Measurements from ENCODE around the gene UBASH3B. TPM values are rescaled to one million over a fixed set of nuclear protein-coding genes. Genes with fewer than 3 reads are reported as not detected.
A peak's percentile ranks its signal among the peaks of the same experiment; 100 is the strongest.

The UBASH3B gene
- total RNA-seq, 3 donors from 2014 or later = 3.5 to 5.9 (median 3.9) TPM

DNA sequence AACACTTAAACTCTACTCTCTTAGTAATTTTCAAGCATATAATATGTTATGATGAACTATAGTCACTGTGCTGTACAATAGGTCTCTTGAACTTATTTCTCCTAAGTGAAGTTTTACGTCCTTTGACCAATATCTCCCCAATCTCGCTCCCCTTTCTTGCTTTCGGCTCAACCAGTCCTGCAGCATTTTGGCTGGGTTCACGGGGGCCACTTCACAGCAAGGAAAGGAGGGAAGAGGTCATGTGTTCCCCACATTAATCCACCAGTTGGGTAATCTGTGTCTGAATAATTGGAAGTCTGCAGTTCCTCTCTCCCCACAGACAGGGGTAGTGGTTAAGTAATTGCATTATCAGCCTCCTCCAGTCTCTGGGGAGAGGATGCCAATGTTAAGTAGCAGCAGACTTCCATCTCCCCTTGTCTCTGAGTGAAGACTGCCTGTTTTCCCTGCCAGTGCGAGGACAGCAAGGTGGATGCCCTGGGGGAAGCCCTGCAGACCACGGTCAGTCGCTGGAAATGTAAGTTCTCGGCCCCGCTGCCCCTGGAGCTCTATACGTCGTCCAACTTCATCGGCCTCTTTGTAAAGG, 123.6 kb downstream of the UBASH3B start:
- no peaks in the 10 kb centered on the region for H3K36me3 ChIP-seq (ENCODE audit: low read depth)
- ATAC-seq = no peak
- intact Hi-C loops (cut with DNase I, micrococcal nuclease) = no loop called here

DNA sequence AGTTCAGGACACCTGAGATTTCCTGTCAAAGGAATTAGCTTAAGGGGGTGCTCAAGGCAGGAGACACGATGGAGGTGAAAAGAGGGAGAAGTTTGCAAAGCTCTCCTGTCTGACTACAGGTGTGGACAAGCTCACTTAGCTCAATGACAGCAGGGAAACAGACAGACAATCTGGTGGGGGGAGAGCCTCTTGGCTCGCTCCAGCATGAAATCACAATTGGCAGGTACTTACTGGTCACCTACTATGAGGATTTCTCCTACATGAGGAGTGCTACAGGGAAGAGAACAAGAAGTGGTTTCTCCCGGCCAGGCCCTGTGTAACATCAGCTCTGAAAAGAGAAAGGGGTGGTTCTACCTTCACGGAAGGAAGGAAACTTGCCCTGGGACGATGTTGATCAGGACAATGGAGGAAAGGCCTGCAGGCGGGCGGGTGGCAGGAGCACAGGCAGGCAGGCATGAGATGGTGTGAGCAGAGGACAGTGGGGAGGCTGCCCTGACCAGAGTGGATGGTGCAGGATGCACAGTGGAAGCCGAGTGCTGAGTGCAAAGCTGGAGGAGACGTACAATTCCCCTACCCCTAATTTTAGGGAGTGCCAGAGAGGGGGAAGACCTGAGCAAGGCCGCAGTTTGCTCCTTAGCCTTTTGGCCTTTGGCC, 124.9 kb downstream of the UBASH3B start:
- no peak overlapping the region for H3K4me3 ChIP-seq
- intact Hi-C loops (cut with DNase I, micrococcal nuclease) = loop anchor here (2.0 to 5.0 kb wide), 2 partner anchors 152 to 153 kb away; no protein-coding TSS in a partner anchor
- no peaks in the 10 kb centered on the region for H3K9me3 ChIP-seq
- no peaks in the 10 kb centered on the region for H3K36me3 ChIP-seq (ENCODE audit: low read depth)
- no peaks in the 10 kb centered on the region for H3K4me1 ChIP-seq (ENCODE audit: low read depth)
- TF ChIP-seq CTCF (IDR thresholded peaks at IDR 0.05) = no peak
- DNase-seq = no peak
- ATAC-seq = no peak

More for the DNA sequence above, 123.6 kb downstream of the UBASH3B start:
- Histone ChIP-seq H3K9me3 (no peaks in the 10 kb centered on the region), H3K4me1 (ENCODE audit: low read depth) (no peaks in the 10 kb centered on the region), H3K4me3 (no peak overlapping the region)
- no peak for DNase-seq
- no peak for TF ChIP-seq CTCF (IDR thresholded peaks at IDR 0.05)

DNA sequence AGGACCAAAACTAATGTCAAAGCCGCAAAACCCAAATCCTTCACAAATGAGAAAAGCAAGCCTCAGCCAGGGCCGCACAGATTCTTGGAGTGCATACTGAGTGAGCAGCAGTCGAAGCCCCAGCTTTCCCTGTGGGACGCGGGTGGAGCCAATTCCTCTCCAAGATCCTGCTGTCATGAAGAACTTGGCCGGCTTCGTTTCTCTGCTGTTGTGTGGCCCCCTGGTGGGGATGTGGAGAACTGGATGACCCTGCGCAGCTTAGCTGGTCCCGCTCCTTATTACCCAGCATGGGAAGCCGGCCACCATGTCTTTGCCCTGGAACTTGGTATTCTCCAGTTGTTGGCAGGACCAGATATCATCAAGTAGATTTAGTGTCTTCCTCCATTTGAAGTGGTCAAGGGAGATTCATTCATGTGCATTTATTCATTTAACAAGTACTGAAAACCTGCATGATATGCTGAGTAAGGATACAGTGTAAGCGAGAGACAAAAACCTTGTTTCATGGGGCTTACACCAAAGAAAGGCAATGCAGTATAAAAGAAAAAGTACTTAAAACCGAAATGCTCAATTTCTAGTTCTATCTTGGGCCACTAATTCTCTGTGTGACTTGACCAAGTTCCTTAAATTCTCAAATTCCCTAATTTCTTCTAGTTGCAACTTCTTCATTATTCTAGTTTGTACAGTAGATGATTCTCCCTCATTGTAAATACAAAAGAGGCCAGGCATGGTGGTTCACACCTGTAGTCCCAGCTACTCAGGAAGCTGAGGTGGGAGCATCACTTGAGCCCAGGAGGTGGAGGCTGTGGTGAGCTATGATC, 126.1 kb downstream of the UBASH3B start:
- DNase-seq (peak; percentile 72 to 91 (median 84)), ATAC-seq (peak; percentile 93)
- peak; percentile 88 for TF ChIP-seq CTCF (IDR thresholded peaks at IDR 0.05)
- H3K36me3 ChIP-seq (ENCODE audit: low read depth) = no peaks in the 10 kb centered on the region
- no peaks in the 10 kb centered on the region for H3K4me1 ChIP-seq (ENCODE audit: low read depth)
- intact Hi-C loops (cut with DNase I, micrococcal nuclease) = loop anchor here (2.0 to 5.0 kb wide), 2 partner anchors 153 to 154 kb away; no protein-coding TSS in a partner anchor
- H3K4me3 ChIP-seq = no peak overlapping the region
- no peaks in the 10 kb centered on the region for H3K9me3 ChIP-seq

DNA sequence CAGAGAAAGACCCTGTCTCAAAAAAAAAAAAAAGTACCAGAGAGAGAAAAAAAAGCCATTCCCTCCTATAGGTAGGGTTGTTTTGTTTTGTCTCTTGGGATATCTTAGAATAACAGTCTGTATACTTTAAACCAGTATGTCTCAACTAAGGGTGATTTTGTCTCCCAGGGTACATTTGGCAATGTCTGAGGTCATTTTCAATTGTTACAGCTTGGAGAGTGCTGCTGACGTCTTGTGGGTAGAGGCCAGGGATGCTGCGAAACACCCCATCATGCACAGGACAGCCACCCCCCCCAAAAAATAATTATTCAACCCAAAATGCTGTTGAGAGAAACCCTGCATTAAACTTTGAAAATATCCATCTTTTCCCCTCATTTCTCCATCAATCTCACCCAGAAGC, 126.7 kb downstream of the UBASH3B start:
- ATAC-seq (no peak), DNase-seq (no peak)
- H3K4me3 ChIP-seq = no peak overlapping the region
- H3K4me1 ChIP-seq (ENCODE audit: low read depth) = no peaks in the 10 kb centered on the region
- no peaks in the 10 kb centered on the region for H3K36me3 ChIP-seq (ENCODE audit: low read depth)
- H3K9me3 ChIP-seq = no peaks in the 10 kb centered on the region
- intact Hi-C loops (cut with DNase I, micrococcal nuclease) = loop anchor here in 1 of 2 donors (5.0 kb wide), 1 partner anchor 155 kb away; no protein-coding TSS in a partner anchor
- TF ChIP-seq CTCF (IDR thresholded peaks at IDR 0.05) = no peak

- TF ChIP-seq CTCF (IDR thresholded peaks at IDR 0.05) = no peak
- DNase-seq = no peak
- no peak overlapping the region for H3K4me3 ChIP-seq
- no peaks in the 10 kb centered on the region for H3K36me3 ChIP-seq (ENCODE audit: low read depth)
- intact Hi-C loops (cut with DNase I, micrococcal nuclease) = loop anchor here in 1 of 2 donors (5.0 kb wide), 1 partner anchor 157 kb away; no protein-coding TSS in a partner anchor
- ATAC-seq = peak; percentile 21
- H3K4me1 ChIP-seq (ENCODE audit: low read depth) = no peaks in the 10 kb centered on the region
- H3K9me3 ChIP-seq = no peaks in the 10 kb centered on the region
Measured at GRCh38 chr11:122784325-122784955, 128.9 kb downstream of the UBASH3B start.
